GM12892 (cell line): ENCODE measurements around the gene STARD4.

Source experiments
- POLR2A ChIP-seq: IDR thresholded peaks from 2 replicates; pipeline ENCODE4 v1.6.1; 2011; ENCODE audit warnings: low read depth, low read length, control low read depth
- POLR2AphosphoS5 ChIP-seq: IDR thresholded peaks from 2 replicates; pipeline ENCODE4 v1.6.1; 2011; ENCODE audit warnings: low read depth, low read length, control low read depth

- TF ChIP-seq POLR2AphosphoS5, result no peak
- no peak for TF ChIP-seq POLR2A
These were observed 58.1 kb downstream of the STARD4 start for GRCh38 chr5:111454198-111454622.
